GM23338 (cell line): Measurements from ENCODE around the gene ZBP1. TPM values are rescaled to one million over a fixed set of nuclear protein-coding genes. Genes with fewer than 3 reads are reported as not detected.

Experiments used
- ATAC-seq: fragments of 200-7000 bp; cut with Tn5 transposase; 3 replicates; pipeline ENCODE4 v1.9.1; 2020
- DNase-seq: peaks from one replicate; pipeline ENCODE4 v3.0.0-alpha.2; 2015; ENCODE audit warnings: low spot score
- H2AFZ ChIP-seq: fragments of 200-600 bp; sonication (generic); 2 replicates; pipeline ENCODE4 v1.8.0; 2016; ENCODE audit warnings: antibody characterized with exemption, mild to moderate bottlenecking, moderate library complexity
- H3F3A ChIP-seq: fragments of 200-600 bp; sonication (generic); replicated peaks from 2 replicates; pipeline ENCODE4 v1.8.0; 2017; ENCODE audit warnings: antibody characterized with exemption, mixed run types, low read depth
- H3K27ac ChIP-seq: fragments of 200-600 bp; sonication (generic); 2 replicates; pipeline ENCODE4 v1.6.1; 2016; ENCODE audit warnings: low read depth
- H3K27me3 ChIP-seq: fragments of 200-600 bp; sonication (generic); 2 replicates; pipeline ENCODE4 v1.8.0; 2016; ENCODE audit warnings: mild to moderate bottlenecking, mixed run types, moderate library complexity; ENCODE audit not compliant: insufficient read depth
- H3K36me3 ChIP-seq: fragments of 200-600 bp; sonication (generic); 2 replicates; pipeline ENCODE4 v1.8.0; 2016; ENCODE audit warnings: mild to moderate bottlenecking; ENCODE audit not compliant: insufficient read depth
- H3K4me1 ChIP-seq: fragments of 200-600 bp; sonication (generic); 2 replicates; pipeline ENCODE4 v1.8.0; 2016; ENCODE audit warnings: mild to moderate bottlenecking, moderate library complexity; ENCODE audit not compliant: insufficient read depth
- H3K4me2 ChIP-seq: fragments of 200-600 bp; sonication (generic); 2 replicates; pipeline ENCODE4 v1.7.1; 2017; ENCODE audit warnings: mixed run types
- H3K4me3 ChIP-seq: fragments of 200-600 bp; sonication (generic); 2 replicates; pipeline ENCODE4 v1.6.1; 2016; ENCODE audit warnings: mixed run types
- H3K79me2 ChIP-seq: fragments of 200-600 bp; sonication (generic); replicated peaks from 2 replicates; pipeline ENCODE4 v1.8.0; 2017; ENCODE audit warnings: mild to moderate bottlenecking; ENCODE audit not compliant: insufficient read depth
- H3K9me2 ChIP-seq: fragments of 200-600 bp; sonication (generic); 2 replicates; pipeline ENCODE4 v1.8.0; 2017; ENCODE audit not compliant: insufficient read depth
- H4K20me1 ChIP-seq: fragments of 200-600 bp; sonication (generic); replicated peaks from 2 replicates; pipeline ENCODE4 v1.8.0; 2017; ENCODE audit warnings: mild to moderate bottlenecking; ENCODE audit not compliant: insufficient read depth
- H3K27ac Mint-ChIP-seq: 2 replicates; pipeline ENCODE4 v1.8.0; 2020; ENCODE audit warnings: inconsistent platforms, mild to moderate bottlenecking, moderate library complexity, mixed read lengths
- H3K27me3 Mint-ChIP-seq: 3 replicates; pipeline ENCODE4 v1.8.0; 2022; ENCODE audit warnings: low read depth, mild to moderate bottlenecking, moderate library complexity, mixed read lengths, inconsistent platforms; ENCODE audit not compliant: insufficient read depth, poor library complexity
- H3K36me3 Mint-ChIP-seq: 3 replicates; pipeline ENCODE4 v1.8.0; 2021; ENCODE audit warnings: low read depth, mild to moderate bottlenecking, inconsistent platforms, moderate library complexity, mixed read lengths
- H3K4me1 Mint-ChIP-seq: 3 replicates; pipeline ENCODE4 v1.8.0; 2020; ENCODE audit warnings: mild to moderate bottlenecking, inconsistent platforms, mixed read lengths
- H3K4me3 Mint-ChIP-seq: 3 replicates; pipeline ENCODE4 v1.8.0; 2021; ENCODE audit warnings: moderate library complexity, mild to moderate bottlenecking, inconsistent platforms, mixed read lengths
- H3K9me3 Mint-ChIP-seq: 3 replicates; pipeline ENCODE4 v1.8.0; 2020; ENCODE audit warnings: moderate library complexity, mild to moderate bottlenecking, inconsistent platforms, mixed read lengths
- CREB1 ChIP-seq: fragments of 250-450 bp; sonication (Bioruptor Pico); IDR thresholded peaks from 2 replicates; pipeline ENCODE4 v1.5.0; 2020; ENCODE audit warnings: low read depth, mild to moderate bottlenecking, moderate library complexity
- EZH2 ChIP-seq: fragments of 200-600 bp; sonication (generic); IDR thresholded peaks from one replicate; pipeline ENCODE4 v1.8.0; 2017; ENCODE audit warnings: antibody characterized with exemption, mild to moderate bottlenecking, low read depth; ENCODE audit not compliant: unreplicated experiment
- EZH2phosphoT487 ChIP-seq: fragments of 200-600 bp; sonication (generic); IDR thresholded peaks from one replicate; pipeline ENCODE4 v1.8.1; 2018; ENCODE audit warnings: antibody characterized with exemption; ENCODE audit not compliant: unreplicated experiment
- JUNB ChIP-seq: IDR thresholded peaks from one replicate; pipeline ENCODE4 v1.6.1; 2016; ENCODE audit warnings: antibody characterized with exemption; ENCODE audit not compliant: unreplicated experiment
- NANOG ChIP-seq: IDR thresholded peaks from 2 replicates; pipeline ENCODE4 v1.6.1; 2016; ENCODE audit warnings: antibody characterized with exemption, borderline replicate concordance
- POLR2AphosphoS5 ChIP-seq: IDR thresholded peaks from 2 replicates; pipeline ENCODE4 v1.6.1; 2016; ENCODE audit warnings: antibody characterized with exemption, low read depth
- STAT1 ChIP-seq: IDR thresholded peaks from one replicate; pipeline ENCODE4 v1.6.1; 2016; ENCODE audit warnings: antibody characterized with exemption; ENCODE audit not compliant: unreplicated experiment
- ZNF114 ChIP-seq: fragments of 250-450 bp; sonication (Bioruptor Pico); IDR thresholded peaks from 2 replicates; pipeline ENCODE4 v1.5.0; 2020; ENCODE audit warnings: mild to moderate bottlenecking, moderate library complexity
- ZNF331 ChIP-seq: fragments of 250-450 bp; sonication (Bioruptor Pico); IDR thresholded peaks from 2 replicates; pipeline ENCODE4 v1.5.0; 2020; ENCODE audit warnings: low read depth, mild to moderate bottlenecking, moderate library complexity
- polyA plus RNA-seq: library from polyadenylated mRNA; unstranded; fragments of >200 nt; fragmentation: Nextera tagmentation; extraction: Ambion mirVana; gene quantifications from 2 replicates; pipeline ENCODE4 v1.2.1, GENCODE V29; 2016
- total RNA-seq: library from RNA; depleted of rRNA; stranded (reverse); fragments of >200 nt; shearing (Covaris generic); gene quantifications from 2 replicates; pipeline ENCODE4 v1.2.3, GENCODE V29; 2014
- TF ChIP-seq, protein P1 (sequence below): fragments of 250-450 bp; sonication (Bioruptor Pico); IDR thresholded peaks from 2 replicates; pipeline ENCODE4 v1.5.0; 2020; ENCODE audit warnings: mild to moderate bottlenecking, moderate library complexity
- TF ChIP-seq, protein P2 (sequence below): IDR thresholded peaks from 2 replicates; pipeline ENCODE4 v1.6.1; 2016; ENCODE audit warnings: antibody characterized with exemption
- TF ChIP-seq, protein P3 (sequence below), 2 experiments: fragments of 200-600 bp in 1 of 2; sonication (generic) in 1 of 2; conservative IDR thresholded peaks; 2 replicates each; pipeline versions ENCODE4 v1.5.1 to v1.6.1; 2016 to 2017; ENCODE audit warnings: antibody characterized with exemption in 2 of 2, low read depth in 2 of 2, mild to moderate bottlenecking in 2 of 2, moderate library complexity in 1 of 2
- TF ChIP-seq, protein P4 (sequence below): IDR thresholded peaks from one replicate; pipeline ENCODE4 v1.6.1; 2018; ENCODE audit warnings: antibody characterized with exemption; ENCODE audit not compliant: unreplicated experiment

ZBP1 gene
- total and polyA plus RNA-seq, 2 experiments from 2014 or later: not detected

DNA sequence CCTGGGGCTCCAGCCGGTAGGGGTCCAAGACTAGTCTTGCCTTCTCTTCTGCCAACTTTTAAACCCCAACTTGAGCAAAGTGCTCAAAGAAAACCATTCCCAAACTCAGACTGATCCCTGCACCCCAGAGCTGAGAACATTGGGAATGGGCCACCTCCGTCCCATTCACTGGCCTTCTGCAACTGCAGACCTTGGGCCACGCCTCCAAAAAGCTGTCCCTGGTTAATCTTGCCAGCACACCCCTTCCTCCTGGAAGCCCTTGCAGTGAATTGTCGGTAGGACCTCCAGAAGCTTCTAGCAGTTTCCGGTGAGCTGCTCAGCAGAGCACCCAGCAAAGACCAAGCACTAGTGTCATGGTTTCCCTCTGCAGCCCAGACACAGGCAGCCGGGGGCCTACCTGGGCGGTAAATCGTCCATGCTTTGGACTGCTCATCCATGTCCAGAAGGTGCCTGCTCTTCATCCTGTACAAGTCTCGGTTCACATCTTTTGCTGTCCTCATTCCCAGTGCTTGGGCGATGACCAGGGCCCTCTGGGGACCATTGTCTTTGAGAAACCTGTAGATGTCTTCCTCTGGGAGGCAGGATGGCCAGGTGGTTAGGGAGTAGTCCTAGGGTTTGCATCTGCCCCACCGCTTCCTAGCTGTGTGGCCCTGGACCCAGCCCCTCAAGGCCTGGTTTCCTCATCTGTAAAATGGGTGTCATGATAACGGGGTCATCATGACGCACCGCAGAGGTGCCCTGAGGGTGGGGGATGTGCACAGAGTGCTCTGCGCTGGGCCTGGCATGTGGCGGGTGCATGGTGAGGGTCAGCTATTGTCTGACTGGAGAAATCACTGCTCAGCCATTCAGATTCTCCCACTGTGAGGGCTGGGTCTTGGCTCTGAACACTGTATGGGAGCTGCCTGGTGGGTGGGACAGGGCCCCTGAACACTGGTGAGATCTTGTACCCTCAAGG is 5.5 kb downstream of the ZBP1 start:
- Mint-ChIP-seq H3K9me3 (no peaks in the 10 kb centered on the region; the same call in 2 of the 3 replicates), H3K4me3 (no peak overlapping the region)

More for the DNA sequence above, 5.5 kb downstream of the ZBP1 start:
- Histone ChIP-seq H3K79me2 (no peaks in the 10 kb centered on the region), H2AFZ (no peak overlapping the region), H3K27ac (no peak overlapping the region), H3F3A (no peaks in the 10 kb centered on the region), H3K9me2 (0 out of 2 replicates have a peak, but pooled peaks cover 2% of the 10 kb centered on the region), H4K20me1 (no peaks in the 10 kb centered on the region), H3K4me2 (no peak overlapping the region), H3K4me3 (no peak overlapping the region), H3K36me3 (no peaks in the 10 kb centered on the region), H3K27me3 (no peaks in the 10 kb centered on the region), H3K4me1 (no peaks in the 10 kb centered on the region)
- peaks cover 6% of the 10 kb centered on the region for H3K27me3 Mint-ChIP-seq
- no peaks in the 10 kb centered on the region for H3K36me3 Mint-ChIP-seq
- no peak overlapping the region for H3K27ac Mint-ChIP-seq
- ATAC-seq (no peak), DNase-seq (no peak)
- no peaks in the 10 kb centered on the region; the same call in 2 of the 3 replicates for H3K4me1 Mint-ChIP-seq
- TF ChIP-seq JUNB (no peak), STAT1 (no peak), EZH2phosphoT487 (no peak), CREB1 (CRISPR knock-in tag) (no peak), NANOG (no peak), POLR2AphosphoS5 (no peak), ZNF114 (CRISPR knock-in tag) (no peak), EZH2 (no peak), ZNF331 (no peak)
- TF ChIP-seq, protein P1, sequence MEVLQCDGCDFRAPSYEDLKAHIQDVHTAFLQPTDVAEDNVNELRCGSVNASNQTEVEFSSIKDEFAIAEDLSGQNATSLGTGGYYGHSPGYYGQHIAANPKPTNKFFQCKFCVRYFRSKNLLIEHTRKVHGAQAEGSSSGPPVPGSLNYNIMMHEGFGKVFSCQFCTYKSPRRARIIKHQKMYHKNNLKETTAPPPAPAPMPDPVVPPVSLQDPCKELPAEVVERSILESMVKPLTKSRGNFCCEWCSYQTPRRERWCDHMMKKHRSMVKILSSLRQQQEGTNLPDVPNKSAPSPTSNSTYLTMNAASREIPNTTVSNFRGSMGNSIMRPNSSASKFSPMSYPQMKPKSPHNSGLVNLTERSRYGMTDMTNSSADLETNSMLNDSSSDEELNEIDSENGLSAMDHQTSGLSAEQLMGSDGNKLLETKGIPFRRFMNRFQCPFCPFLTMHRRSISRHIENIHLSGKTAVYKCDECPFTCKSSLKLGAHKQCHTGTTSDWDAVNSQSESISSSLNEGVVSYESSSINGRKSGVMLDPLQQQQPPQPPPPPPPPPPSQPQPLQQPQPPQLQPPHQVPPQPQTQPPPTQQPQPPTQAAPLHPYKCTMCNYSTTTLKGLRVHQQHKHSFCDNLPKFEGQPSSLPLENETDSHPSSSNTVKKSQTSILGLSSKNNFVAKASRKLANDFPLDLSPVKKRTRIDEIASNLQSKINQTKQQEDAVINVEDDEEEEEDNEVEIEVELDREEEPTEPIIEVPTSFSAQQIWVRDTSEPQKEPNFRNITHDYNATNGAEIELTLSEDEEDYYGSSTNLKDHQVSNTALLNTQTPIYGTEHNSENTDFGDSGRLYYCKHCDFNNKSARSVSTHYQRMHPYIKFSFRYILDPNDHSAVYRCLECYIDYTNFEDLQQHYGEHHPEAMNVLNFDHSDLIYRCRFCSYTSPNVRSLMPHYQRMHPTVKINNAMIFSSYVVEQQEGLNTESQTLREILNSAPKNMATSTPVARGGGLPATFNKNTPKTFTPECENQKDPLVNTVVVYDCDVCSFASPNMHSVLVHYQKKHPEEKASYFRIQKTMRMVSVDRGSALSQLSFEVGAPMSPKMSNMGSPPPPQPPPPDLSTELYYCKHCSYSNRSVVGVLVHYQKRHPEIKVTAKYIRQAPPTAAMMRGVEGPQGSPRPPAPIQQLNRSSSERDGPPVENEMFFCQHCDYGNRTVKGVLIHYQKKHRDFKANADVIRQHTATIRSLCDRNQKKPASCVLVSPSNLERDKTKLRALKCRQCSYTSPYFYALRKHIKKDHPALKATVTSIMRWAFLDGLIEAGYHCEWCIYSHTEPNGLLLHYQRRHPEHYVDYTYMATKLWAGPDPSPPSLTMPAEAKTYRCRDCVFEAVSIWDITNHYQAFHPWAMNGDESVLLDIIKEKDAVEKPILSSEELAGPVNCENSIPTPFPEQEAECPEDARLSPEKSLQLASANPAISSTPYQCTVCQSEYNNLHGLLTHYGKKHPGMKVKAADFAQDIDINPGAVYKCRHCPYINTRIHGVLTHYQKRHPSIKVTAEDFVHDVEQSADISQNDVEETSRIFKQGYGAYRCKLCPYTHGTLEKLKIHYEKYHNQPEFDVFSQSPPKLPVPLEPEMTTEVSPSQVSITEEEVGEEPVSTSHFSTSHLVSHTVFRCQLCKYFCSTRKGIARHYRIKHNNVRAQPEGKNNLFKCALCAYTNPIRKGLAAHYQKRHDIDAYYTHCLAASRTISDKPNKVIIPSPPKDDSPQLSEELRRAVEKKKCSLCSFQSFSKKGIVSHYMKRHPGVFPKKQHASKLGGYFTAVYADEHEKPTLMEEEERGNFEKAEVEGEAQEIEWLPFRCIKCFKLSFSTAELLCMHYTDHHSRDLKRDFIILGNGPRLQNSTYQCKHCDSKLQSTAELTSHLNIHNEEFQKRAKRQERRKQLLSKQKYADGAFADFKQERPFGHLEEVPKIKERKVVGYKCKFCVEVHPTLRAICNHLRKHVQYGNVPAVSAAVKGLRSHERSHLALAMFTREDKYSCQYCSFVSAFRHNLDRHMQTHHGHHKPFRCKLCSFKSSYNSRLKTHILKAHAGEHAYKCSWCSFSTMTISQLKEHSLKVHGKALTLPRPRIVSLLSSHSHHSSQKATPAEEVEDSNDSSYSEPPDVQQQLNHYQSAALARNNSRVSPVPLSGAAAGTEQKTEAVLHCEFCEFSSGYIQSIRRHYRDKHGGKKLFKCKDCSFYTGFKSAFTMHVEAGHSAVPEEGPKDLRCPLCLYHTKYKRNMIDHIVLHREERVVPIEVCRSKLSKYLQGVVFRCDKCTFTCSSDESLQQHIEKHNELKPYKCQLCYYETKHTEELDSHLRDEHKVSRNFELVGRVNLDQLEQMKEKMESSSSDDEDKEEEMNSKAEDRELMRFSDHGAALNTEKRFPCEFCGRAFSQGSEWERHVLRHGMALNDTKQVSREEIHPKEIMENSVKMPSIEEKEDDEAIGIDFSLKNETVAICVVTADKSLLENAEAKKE (CRISPR knock-in tag): no peak
- TF ChIP-seq, protein P2, sequence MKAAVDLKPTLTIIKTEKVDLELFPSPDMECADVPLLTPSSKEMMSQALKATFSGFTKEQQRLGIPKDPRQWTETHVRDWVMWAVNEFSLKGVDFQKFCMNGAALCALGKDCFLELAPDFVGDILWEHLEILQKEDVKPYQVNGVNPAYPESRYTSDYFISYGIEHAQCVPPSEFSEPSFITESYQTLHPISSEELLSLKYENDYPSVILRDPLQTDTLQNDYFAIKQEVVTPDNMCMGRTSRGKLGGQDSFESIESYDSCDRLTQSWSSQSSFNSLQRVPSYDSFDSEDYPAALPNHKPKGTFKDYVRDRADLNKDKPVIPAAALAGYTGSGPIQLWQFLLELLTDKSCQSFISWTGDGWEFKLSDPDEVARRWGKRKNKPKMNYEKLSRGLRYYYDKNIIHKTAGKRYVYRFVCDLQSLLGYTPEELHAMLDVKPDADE: no peak
- TF ChIP-seq, protein P3, sequence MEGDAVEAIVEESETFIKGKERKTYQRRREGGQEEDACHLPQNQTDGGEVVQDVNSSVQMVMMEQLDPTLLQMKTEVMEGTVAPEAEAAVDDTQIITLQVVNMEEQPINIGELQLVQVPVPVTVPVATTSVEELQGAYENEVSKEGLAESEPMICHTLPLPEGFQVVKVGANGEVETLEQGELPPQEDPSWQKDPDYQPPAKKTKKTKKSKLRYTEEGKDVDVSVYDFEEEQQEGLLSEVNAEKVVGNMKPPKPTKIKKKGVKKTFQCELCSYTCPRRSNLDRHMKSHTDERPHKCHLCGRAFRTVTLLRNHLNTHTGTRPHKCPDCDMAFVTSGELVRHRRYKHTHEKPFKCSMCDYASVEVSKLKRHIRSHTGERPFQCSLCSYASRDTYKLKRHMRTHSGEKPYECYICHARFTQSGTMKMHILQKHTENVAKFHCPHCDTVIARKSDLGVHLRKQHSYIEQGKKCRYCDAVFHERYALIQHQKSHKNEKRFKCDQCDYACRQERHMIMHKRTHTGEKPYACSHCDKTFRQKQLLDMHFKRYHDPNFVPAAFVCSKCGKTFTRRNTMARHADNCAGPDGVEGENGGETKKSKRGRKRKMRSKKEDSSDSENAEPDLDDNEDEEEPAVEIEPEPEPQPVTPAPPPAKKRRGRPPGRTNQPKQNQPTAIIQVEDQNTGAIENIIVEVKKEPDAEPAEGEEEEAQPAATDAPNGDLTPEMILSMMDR (conservative IDR thresholded peaks at IDR 0.05; ENCODE audit: low read depth in 2 of 2): no peak
- TF ChIP-seq, protein P4, sequence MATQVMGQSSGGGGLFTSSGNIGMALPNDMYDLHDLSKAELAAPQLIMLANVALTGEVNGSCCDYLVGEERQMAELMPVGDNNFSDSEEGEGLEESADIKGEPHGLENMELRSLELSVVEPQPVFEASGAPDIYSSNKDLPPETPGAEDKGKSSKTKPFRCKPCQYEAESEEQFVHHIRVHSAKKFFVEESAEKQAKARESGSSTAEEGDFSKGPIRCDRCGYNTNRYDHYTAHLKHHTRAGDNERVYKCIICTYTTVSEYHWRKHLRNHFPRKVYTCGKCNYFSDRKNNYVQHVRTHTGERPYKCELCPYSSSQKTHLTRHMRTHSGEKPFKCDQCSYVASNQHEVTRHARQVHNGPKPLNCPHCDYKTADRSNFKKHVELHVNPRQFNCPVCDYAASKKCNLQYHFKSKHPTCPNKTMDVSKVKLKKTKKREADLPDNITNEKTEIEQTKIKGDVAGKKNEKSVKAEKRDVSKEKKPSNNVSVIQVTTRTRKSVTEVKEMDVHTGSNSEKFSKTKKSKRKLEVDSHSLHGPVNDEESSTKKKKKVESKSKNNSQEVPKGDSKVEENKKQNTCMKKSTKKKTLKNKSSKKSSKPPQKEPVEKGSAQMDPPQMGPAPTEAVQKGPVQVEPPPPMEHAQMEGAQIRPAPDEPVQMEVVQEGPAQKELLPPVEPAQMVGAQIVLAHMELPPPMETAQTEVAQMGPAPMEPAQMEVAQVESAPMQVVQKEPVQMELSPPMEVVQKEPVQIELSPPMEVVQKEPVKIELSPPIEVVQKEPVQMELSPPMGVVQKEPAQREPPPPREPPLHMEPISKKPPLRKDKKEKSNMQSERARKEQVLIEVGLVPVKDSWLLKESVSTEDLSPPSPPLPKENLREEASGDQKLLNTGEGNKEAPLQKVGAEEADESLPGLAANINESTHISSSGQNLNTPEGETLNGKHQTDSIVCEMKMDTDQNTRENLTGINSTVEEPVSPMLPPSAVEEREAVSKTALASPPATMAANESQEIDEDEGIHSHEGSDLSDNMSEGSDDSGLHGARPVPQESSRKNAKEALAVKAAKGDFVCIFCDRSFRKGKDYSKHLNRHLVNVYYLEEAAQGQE: no peak
